Measurements from ENCODE around the gene SMARCAL1. TPM values are rescaled to one million over a fixed set of nuclear protein-coding genes. Genes with fewer than 3 reads are reported as not detected.

The SMARCAL1 gene
- total RNA-seq, 1 donor from 2014 or later, result 34.3 TPM

GRCh38 chr2:216473187-216473586 lies 60.9 kb downstream of the SMARCAL1 start:
- no peak for TF ChIP-seq CTCF (IDR thresholded peaks at IDR 0.05)
- Mint-ChIP-seq H3K36me3 (ENCODE audit: low read depth) (peaks cover 47% of the 10 kb centered on the region), H3K27ac (no peak overlapping the region), H3K9me3 (no peaks in the 10 kb centered on the region), H3K4me3 (no peak overlapping the region), H3K27me3 (no peaks in the 10 kb centered on the region), H3K4me1 (peaks cover 14% of the 10 kb centered on the region)
- ATAC-seq (ENCODE audit: low read depth) (no peak), DNase-seq (no peak)
- intact Hi-C loops (cut with micrococcal nuclease), result no loop called here
- ChIA-PET POLR2A (no interaction called here), CTCF (no interaction called here)

GRCh38 chr2:216474925-216475670 lies 62.8 kb downstream of the SMARCAL1 start:
- intact Hi-C loops (cut with micrococcal nuclease), result loop anchor here (2.0 kb wide), 1 partner anchor 18 kb away; no protein-coding TSS in a partner anchor
- H3K36me3 Mint-ChIP-seq (ENCODE audit: low read depth), result peaks cover 51% of the 10 kb centered on the region
- DNase-seq (no peak), ATAC-seq (ENCODE audit: low read depth) (peak; percentile 49)
- no peak for TF ChIP-seq CTCF (IDR thresholded peaks at IDR 0.05)
- no peak overlapping the region for H3K27ac Mint-ChIP-seq
- CTCF ChIA-PET, result no interaction called here
- peaks cover 14% of the 10 kb centered on the region for H3K4me1 Mint-ChIP-seq
- POLR2A ChIA-PET, result interaction anchor here (0.9 to 2.6 kb wide), 4 partner anchors 9 to 63 kb away, joined by 3 to 11 read pairs (median 4); partner anchors contain the start of genes RPL37A and SMARCAL1
- no peaks in the 10 kb centered on the region for H3K27me3 Mint-ChIP-seq
- H3K4me3 Mint-ChIP-seq, result peak overlapping the region; percentile 52
- H3K9me3 Mint-ChIP-seq, result no peaks in the 10 kb centered on the region

- DNase-seq (no peak), ATAC-seq (ENCODE audit: low read depth) (no peak)
- no peak for TF ChIP-seq CTCF (IDR thresholded peaks at IDR 0.05)
- Mint-ChIP-seq H3K27me3 (no peaks in the 10 kb centered on the region), H3K27ac (no peak overlapping the region), H3K36me3 (ENCODE audit: low read depth) (peaks cover 55% of the 10 kb centered on the region), H3K4me1 (peaks cover 14% of the 10 kb centered on the region), H3K4me3 (no peak overlapping the region), H3K9me3 (no peaks in the 10 kb centered on the region)
- CTCF ChIA-PET, result no interaction called here
- intact Hi-C loops (cut with micrococcal nuclease), result loop anchor here (2.0 kb wide), 1 partner anchor 17 kb away; no protein-coding TSS in a partner anchor
- POLR2A ChIA-PET, result interaction anchor here (0.9 to 2.6 kb wide), 4 partner anchors 9 to 64 kb away, joined by 3 to 11 read pairs (median 4); partner anchors contain the start of genes RPL37A and SMARCAL1
These were observed 63.5 kb downstream of the SMARCAL1 start for GRCh38 chr2:216475767-216476166.

GRCh38 chr2:216477283-216478035 lies 65.2 kb downstream of the SMARCAL1 start:
- no peak for ATAC-seq (ENCODE audit: low read depth)
- no peak overlapping the region for H3K27ac Mint-ChIP-seq

More at GRCh38 chr2:216477283-216478035, 65.2 kb downstream of the SMARCAL1 start:
- Mint-ChIP-seq H3K4me1 (peaks cover 14% of the 10 kb centered on the region), H3K4me3 (no peak overlapping the region), H3K36me3 (ENCODE audit: low read depth) (peaks cover 61% of the 10 kb centered on the region), H3K9me3 (no peaks in the 10 kb centered on the region), H3K27me3 (no peaks in the 10 kb centered on the region)
- ChIA-PET CTCF (interaction anchor here (0.6 kb wide), 1 partner anchor 33 kb away, joined by 3 read pairs; no protein-coding TSS in a partner anchor), POLR2A (no interaction called here)
- no peak for DNase-seq
- intact Hi-C loops (cut with micrococcal nuclease), result no loop called here
- TF ChIP-seq CTCF (IDR thresholded peaks at IDR 0.05), result no peak
